Duodenal mucosa (tissue), 2 donors: ENCODE results near the gene WDFY3.
"Not testable (repeated sequence)": the region's sequence is repeated elsewhere in the genome, so short reads cannot be mapped to it uniquely, and the experiment has no call there.

Experiments used
- H3K27ac ChIP-seq: one replicate; pipeline ENCODE4 v1.7.0; 2013; ENCODE audit warnings: low read depth, low read length
- H3K27me3 ChIP-seq, 2 donors: one replicate each; pipeline ENCODE4 v1.7.0; 2013; ENCODE audit warnings: low read length in 2 of 2, control low read depth in 1 of 2; ENCODE audit not compliant: insufficient read depth in 2 of 2, control insufficient read depth in 1 of 2
- H3K36me3 ChIP-seq, 2 donors: one replicate each; pipeline ENCODE4 v1.7.0; 2013; ENCODE audit warnings: low read length in 2 of 2, control low read depth in 1 of 2; ENCODE audit not compliant: insufficient read depth in 2 of 2, control insufficient read depth in 1 of 2
- H3K4me1 ChIP-seq, 2 donors: one replicate each; pipeline ENCODE4 v1.7.0; 2013; ENCODE audit warnings: low read length in 2 of 2, control low read depth in 1 of 2; ENCODE audit not compliant: insufficient read depth in 2 of 2, control insufficient read depth in 1 of 2
- H3K4me3 ChIP-seq, 2 donors: one replicate each; pipeline ENCODE4 v1.7.0; 2013; ENCODE audit warnings: low read length in 2 of 2, low read depth in 1 of 2
- H3K9ac ChIP-seq, 2 donors: one replicate each; pipeline ENCODE4 v1.7.0; 2013; ENCODE audit warnings: low read length in 2 of 2, low read depth in 1 of 2
- H3K9me3 ChIP-seq, 2 donors: one replicate each; pipeline ENCODE4 v1.7.0; 2013; ENCODE audit warnings: low read length in 2 of 2, control low read depth in 1 of 2; ENCODE audit not compliant: control insufficient read depth in 1 of 2

The WDFY3 gene

DNA sequence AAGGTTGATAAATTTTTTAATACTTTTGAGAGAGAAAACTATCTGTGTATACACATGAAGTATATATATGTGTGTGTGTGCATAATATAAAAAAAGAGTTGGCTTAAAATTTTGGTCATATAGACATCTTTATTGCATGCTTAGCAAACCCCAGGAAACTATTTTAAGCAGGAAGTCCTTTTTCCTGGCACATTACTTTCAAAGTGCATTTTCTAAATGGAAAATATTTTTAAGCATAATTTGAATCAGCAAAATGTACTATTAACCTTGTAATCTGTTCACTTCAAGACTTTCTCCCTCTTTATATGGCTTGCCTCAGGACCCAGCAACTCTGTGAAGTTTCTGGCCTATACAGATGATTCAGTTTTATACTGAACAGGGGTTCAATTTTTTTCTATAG lies 277.3 kb downstream of the WDFY3 start:
- Histone ChIP-seq H3K27me3 (no peaks in the 10 kb centered on the region), H3K9ac (no peak overlapping the region), H3K9me3 (no peaks in the 10 kb centered on the region), H3K4me3 (no peak overlapping the region), H3K4me1 (no peaks in the 10 kb centered on the region), H3K36me3 (peaks cover 5 to 26% of the 10 kb centered on the region in 2 donors), H3K27ac (no peak overlapping the region)

GRCh38 chr4:84688605-84689004 lies 277.9 kb downstream of the WDFY3 start:
- H3K27ac ChIP-seq: no peak overlapping the region
- no peak overlapping the region for H3K9ac ChIP-seq
- H3K36me3 ChIP-seq: peaks cover 5 to 28% of the 10 kb centered on the region in 2 donors
- no peak overlapping the region for H3K4me3 ChIP-seq
- no peaks in the 10 kb centered on the region for H3K9me3 ChIP-seq
- no peaks in the 10 kb centered on the region for H3K27me3 ChIP-seq
- no peaks in the 10 kb centered on the region for H3K4me1 ChIP-seq

DNA sequence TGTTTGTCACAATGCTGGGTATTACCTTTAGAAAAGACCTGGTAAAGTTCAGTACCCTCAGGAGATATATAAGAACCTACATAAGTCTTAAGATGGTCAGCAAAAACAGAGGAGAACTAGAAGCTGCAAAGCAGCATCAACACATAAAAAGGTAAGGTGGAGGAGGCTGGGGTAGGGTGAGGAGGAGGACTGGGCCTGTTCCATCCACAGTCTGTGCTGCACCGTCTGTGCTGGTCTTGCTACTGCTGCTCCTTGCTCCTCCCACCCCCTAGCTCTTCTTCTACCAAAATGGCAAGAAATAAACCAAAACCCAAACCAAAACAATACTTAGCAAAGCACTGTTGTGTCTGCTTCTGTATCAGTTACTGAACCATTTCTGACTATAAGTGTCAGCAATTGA lies 281.4 kb downstream of the WDFY3 start:
- no peak overlapping the region for H3K4me3 ChIP-seq
- no peak overlapping the region for H3K9ac ChIP-seq
- H3K27me3 ChIP-seq: no peaks in the 10 kb centered on the region
- peaks cover 17 to 20% of the 10 kb centered on the region in 2 donors for H3K4me1 ChIP-seq
- H3K9me3 ChIP-seq: no peaks in the 10 kb centered on the region
- peaks cover 9 to 30% of the 10 kb centered on the region in 2 donors for H3K36me3 ChIP-seq
- no peak overlapping the region for H3K27ac ChIP-seq

- H3K27ac ChIP-seq: no peak overlapping the region
Observed at GRCh38 chr4:84684361-84684760, 282.1 kb downstream of the WDFY3 start.

DNA sequence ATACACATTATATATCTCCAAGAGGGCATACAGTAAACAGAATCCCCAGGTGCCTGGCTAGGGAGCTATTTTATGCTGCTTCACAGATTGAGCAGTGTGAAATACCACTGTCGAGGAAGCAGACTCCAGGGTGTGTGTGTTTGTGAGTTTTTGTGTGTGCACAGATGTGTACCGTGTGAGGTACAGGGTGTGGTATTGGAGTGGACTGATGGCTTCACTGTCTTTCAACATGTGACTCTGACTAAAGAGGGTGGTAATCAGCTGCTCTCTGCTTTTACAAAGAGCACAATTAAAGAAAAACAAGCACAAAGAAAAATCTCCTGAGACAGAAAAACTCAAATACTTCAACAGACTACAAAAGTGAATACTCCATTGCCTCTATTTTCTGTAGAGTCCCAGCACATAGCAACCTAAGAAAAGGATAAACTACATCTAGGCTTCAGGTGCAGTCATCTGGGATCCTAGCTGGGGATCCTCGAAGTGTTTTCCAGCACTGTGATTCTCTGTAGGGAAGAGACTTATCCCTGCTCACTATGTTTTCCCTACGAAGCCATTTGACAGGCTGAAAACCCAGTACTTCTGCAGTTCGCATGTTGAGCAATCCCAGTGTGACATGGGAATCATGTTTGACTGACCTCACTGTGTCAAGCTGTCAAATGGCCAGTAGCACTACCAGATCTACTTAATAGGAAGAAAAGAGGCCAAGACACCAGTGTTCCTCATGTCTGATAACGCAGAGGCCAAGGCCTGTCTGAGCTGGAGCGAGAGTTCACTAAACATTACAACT lies 283.2 kb downstream of the WDFY3 start:
- Histone ChIP-seq H3K36me3 (peaks cover 9 to 40% of the 10 kb centered on the region in 2 donors), H3K9ac (no peak overlapping the region), H3K9me3 (no peaks in the 10 kb centered on the region), H3K4me3 (no peak overlapping the region), H3K4me1 (peaks cover 17 to 20% of the 10 kb centered on the region in 2 donors), H3K27ac (no peak overlapping the region), H3K27me3 (no peaks in the 10 kb centered on the region)

More at GRCh38 chr4:84684361-84684760, 282.1 kb downstream of the WDFY3 start:
- Histone ChIP-seq H3K36me3 (peaks cover 9 to 33% of the 10 kb centered on the region in 2 donors), H3K9me3 (no peaks in the 10 kb centered on the region), H3K27me3 (no peaks in the 10 kb centered on the region), H3K4me3 (no peak overlapping the region), H3K4me1 (peaks cover 17 to 20% of the 10 kb centered on the region in 2 donors), H3K9ac (no peak overlapping the region)

- H3K27me3 ChIP-seq, H3K4me3 ChIP-seq, H3K27ac ChIP-seq, H3K9ac ChIP-seq, H3K9me3 ChIP-seq: not testable (repeated sequence)
- Histone ChIP-seq H3K36me3 (peaks cover 9 to 39% of the 10 kb centered on the region in 2 donors), H3K4me1 (peaks cover 17 to 20% of the 10 kb centered on the region in 2 donors)
Observed at GRCh38 chr4:84682661-84683060, 283.8 kb downstream of the WDFY3 start.

DNA sequence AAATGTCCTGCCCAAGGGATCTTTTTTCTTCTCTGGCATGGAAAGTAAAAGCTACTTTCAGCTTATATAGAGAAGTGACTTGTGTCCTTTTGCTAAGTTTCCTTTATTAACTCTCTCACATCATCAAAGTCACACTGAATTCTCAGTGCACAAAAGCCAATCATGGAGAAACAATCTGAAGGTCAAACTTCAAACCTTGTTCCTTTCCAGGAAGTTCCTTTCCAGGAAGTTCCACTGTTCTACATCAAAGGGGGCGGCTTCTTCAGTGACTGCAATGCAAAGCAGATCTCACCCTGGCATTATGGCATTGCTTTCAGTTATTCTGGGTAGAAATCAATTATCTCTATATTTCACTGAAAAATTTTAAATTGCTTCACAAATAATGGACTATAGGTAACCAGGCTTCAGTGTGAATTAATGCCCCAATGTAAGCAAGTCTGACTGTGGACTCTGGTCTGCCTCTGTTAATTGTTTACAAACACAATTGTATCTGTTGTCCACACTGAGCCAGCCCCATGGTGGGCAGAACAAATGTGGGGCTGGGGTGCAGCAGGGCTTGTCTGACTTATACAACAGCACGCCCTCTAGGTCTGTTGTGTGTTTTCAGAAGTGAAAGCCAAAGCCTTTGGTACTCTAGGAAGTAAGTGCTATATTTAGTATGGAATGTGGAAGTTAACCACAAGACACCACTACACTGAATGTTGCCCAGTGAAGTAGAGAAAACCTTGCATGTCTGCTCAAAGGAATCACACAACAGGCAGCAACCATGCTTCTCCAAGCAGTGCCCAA lies 284.8 kb downstream of the WDFY3 start:
- H3K9me3 ChIP-seq: no peaks in the 10 kb centered on the region
- H3K9ac ChIP-seq: no peak overlapping the region
- no peaks in the 10 kb centered on the region for H3K27me3 ChIP-seq
- H3K27ac ChIP-seq: no peak overlapping the region
- peaks cover 15 to 45% of the 10 kb centered on the region in 2 donors for H3K36me3 ChIP-seq
- peaks cover 17 to 20% of the 10 kb centered on the region in 2 donors for H3K4me1 ChIP-seq
- H3K4me3 ChIP-seq: peak overlapping the region in 1 of 2 donors; percentile 36

GRCh38 chr4:84680956-84681355 lies 285.5 kb downstream of the WDFY3 start:
- peaks cover 14 to 46% of the 10 kb centered on the region in 2 donors for H3K36me3 ChIP-seq
- H3K9ac ChIP-seq: no peak overlapping the region
- H3K27me3 ChIP-seq: no peaks in the 10 kb centered on the region
- no peak overlapping the region for H3K27ac ChIP-seq
- no peak overlapping the region for H3K4me3 ChIP-seq
- H3K4me1 ChIP-seq: peaks cover 17 to 20% of the 10 kb centered on the region in 2 donors
- H3K9me3 ChIP-seq: no peaks in the 10 kb centered on the region

- Histone ChIP-seq H3K9ac (no peak overlapping the region), H3K4me3 (no peak overlapping the region), H3K9me3 (no peaks in the 10 kb centered on the region), H3K36me3 (peaks cover 15 to 49% of the 10 kb centered on the region in 2 donors), H3K27ac (no peak overlapping the region), H3K4me1 (peaks cover 17 to 20% of the 10 kb centered on the region in 2 donors), H3K27me3 (no peaks in the 10 kb centered on the region)
Observed at GRCh38 chr4:84678976-84679744, 287.3 kb downstream of the WDFY3 start.
